ENCODE measurements around the gene BCL11A. TPM values are rescaled to one million over a fixed set of nuclear protein-coding genes. Genes with fewer than 3 reads are reported as not detected.

BCL11A gene
- total RNA-seq, 1 donor from 2014 or later: 6.7 TPM

DNA sequence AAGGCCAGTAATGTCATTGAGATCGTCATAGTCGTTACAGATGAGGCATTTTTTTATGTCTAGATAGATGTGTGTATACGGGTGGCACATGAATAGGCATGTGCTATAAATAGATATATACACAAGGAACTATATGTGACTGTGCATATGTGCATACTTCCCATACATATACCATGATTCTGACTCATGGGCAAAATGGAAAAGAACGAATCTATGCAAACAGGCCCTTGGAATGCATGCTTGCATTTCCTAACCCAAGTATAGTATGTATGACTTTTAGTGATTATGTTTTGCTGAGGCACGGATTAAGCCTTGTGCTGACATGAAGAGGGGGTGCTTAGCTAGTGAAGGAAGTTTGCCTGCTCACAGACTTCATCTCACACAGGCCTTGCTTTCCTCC is 111.7 kb downstream of the BCL11A start:
- no peak overlapping the region for H3K4me3 ChIP-seq (ENCODE audit: low read depth, low read length)
- TF ChIP-seq, protein P1, sequence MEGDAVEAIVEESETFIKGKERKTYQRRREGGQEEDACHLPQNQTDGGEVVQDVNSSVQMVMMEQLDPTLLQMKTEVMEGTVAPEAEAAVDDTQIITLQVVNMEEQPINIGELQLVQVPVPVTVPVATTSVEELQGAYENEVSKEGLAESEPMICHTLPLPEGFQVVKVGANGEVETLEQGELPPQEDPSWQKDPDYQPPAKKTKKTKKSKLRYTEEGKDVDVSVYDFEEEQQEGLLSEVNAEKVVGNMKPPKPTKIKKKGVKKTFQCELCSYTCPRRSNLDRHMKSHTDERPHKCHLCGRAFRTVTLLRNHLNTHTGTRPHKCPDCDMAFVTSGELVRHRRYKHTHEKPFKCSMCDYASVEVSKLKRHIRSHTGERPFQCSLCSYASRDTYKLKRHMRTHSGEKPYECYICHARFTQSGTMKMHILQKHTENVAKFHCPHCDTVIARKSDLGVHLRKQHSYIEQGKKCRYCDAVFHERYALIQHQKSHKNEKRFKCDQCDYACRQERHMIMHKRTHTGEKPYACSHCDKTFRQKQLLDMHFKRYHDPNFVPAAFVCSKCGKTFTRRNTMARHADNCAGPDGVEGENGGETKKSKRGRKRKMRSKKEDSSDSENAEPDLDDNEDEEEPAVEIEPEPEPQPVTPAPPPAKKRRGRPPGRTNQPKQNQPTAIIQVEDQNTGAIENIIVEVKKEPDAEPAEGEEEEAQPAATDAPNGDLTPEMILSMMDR (IDR thresholded peaks at IDR 0.05; ENCODE audit: insufficient read depth, low read length, poor library complexity, severe bottlenecking): no peak
- no peak for DNase-seq (ENCODE audit: low read depth)

DNA sequence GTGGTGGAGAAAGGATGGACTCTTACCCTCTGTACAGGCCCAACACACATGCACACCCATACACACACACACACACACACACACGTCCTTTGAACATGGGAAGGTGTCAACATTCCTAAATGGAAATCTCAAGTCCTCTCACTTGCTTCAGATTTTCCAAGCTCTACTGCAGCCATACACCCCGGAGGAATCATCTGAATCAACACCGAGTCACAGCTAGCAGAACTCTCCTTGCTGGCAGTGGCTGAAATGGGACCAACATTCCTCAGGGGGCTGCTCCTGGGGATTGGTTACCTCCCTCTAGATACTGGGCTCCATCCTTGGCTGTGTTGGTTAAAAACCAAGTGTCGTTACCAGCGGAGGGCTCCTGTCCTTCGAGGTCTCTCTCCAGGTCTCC is 112.7 kb downstream of the BCL11A start:
- TF ChIP-seq, protein P1 (IDR thresholded peaks at IDR 0.05; ENCODE audit: insufficient read depth, low read length, poor library complexity, severe bottlenecking): no peak
- Histone ChIP-seq H3K27me3 (ENCODE audit: control insufficient read depth, insufficient read depth, low read length) (no peaks in the 10 kb centered on the region), H3K36me3 (ENCODE audit: control insufficient read depth, insufficient read depth, low read length) (no peaks in the 10 kb centered on the region), H3K4me3 (ENCODE audit: low read depth, low read length) (no peak overlapping the region)
- DNase-seq (ENCODE audit: low read depth): no peak

More for the DNA sequence above, 111.7 kb downstream of the BCL11A start:
- Histone ChIP-seq H3K36me3 (ENCODE audit: control insufficient read depth, insufficient read depth, low read length) (no peaks in the 10 kb centered on the region), H3K27me3 (ENCODE audit: control insufficient read depth, insufficient read depth, low read length) (no peaks in the 10 kb centered on the region)

DNA sequence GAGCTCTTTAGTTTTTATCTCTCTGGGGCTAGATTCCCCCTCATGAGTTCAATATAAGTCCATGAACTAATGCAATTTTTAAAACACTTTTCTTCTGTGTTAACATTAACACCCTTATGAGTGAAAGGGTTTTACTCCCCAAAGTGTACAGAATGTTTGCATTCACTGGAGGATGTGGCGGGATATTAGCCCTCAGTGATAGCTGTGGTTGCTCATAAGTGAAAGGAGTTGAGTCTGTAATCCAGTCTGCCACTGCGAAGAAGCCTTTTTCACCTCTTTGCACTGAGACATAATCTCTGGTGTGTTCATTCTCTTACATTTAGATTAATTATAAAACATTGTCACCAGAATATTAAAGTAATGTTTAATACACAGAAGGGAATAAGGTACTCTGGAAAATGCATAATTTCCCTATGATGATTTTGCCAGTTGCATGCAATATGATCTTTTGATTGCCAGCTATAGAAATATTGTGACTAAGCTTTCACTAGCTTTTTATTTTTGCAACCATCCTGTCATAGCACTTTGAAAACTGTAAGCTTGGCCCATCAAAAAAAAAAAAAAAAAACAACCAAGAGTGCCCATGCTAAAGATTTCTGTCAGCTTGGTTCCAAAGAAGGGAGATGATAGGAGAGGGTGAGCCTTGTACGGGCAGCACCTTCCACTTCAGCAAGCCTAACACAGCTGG is 113.2 kb downstream of the BCL11A start:
- Histone ChIP-seq H3K36me3 (ENCODE audit: control insufficient read depth, insufficient read depth, low read length) (no peaks in the 10 kb centered on the region), H3K4me3 (ENCODE audit: low read depth, low read length) (no peak overlapping the region), H3K27me3 (ENCODE audit: control insufficient read depth, insufficient read depth, low read length) (no peaks in the 10 kb centered on the region)
- DNase-seq (ENCODE audit: low read depth): no peak
- TF ChIP-seq, protein P1 (IDR thresholded peaks at IDR 0.05; ENCODE audit: insufficient read depth, low read length, poor library complexity, severe bottlenecking): no peak

DNA sequence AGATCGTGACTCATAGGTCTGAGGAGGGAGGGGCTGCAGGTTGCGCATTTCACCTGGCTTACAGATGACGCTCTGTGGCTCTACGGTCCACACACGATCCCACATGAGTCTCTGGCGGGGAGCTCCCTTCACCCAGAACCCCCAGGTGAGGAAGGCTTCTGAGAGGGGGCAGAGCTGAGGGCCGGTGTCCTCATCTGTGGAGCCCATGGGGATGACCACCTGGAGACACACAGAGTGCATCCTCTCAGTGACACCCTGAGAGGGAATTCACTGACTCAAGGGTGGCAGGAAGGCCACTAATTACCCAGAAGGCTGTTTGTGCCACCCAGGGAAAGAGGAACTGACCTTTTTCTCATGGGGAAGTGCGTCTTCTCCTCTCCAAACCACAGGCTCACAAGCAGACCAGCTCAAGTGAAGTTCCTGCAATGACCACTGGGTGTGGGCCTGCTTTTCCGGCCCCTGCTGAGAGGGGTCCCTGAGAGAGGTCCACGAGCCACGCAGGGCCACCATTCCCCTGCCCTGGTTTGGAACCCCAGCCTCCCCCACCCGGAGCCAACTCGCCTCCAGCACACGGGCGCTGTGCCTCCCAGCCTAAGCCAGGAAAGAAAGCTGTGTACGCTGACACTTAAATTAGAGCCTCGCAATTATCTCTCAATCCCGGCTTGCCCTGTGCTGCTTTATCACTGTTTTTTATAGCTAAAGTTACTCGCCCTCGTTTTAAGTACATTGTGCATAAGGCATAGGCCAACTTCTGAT is 114.1 kb downstream of the BCL11A start:
- DNase-seq (ENCODE audit: low read depth): no peak
- Histone ChIP-seq H3K27me3 (ENCODE audit: control insufficient read depth, insufficient read depth, low read length) (no peaks in the 10 kb centered on the region), H3K36me3 (ENCODE audit: control insufficient read depth, insufficient read depth, low read length) (no peaks in the 10 kb centered on the region), H3K4me3 (ENCODE audit: low read depth, low read length) (no peak overlapping the region)
- TF ChIP-seq, protein P1 (IDR thresholded peaks at IDR 0.05; ENCODE audit: insufficient read depth, low read length, poor library complexity, severe bottlenecking): peak; percentile 37

DNA sequence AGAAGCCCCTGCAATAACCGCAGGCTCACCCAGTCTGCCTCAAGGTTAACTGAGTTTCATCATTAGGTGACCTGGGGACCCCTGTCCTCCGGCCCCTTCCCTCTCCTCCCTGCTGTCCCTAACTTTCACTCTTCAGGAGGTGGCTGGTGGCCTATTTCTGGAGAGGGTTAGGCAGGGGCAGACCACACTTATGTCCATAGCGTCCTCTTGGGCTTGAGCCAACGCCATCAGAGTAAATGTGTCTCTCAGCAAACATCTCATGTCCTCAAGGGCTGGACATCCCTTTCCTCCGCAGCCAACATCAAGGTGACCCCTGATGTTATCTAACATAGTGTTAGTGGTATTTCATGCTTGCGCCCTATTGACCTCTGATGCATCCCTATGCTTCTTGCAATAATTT is 114.8 kb downstream of the BCL11A start:
- Histone ChIP-seq H3K36me3 (ENCODE audit: control insufficient read depth, insufficient read depth, low read length) (no peaks in the 10 kb centered on the region), H3K27me3 (ENCODE audit: control insufficient read depth, insufficient read depth, low read length) (no peaks in the 10 kb centered on the region), H3K4me3 (ENCODE audit: low read depth, low read length) (no peak overlapping the region)
- TF ChIP-seq, protein P1 (IDR thresholded peaks at IDR 0.05; ENCODE audit: insufficient read depth, low read length, poor library complexity, severe bottlenecking): no peak
- DNase-seq (ENCODE audit: low read depth): no peak

Measured in kidney epithelial cell (primary cell).